Ishikawa (cell line): ENCODE data around the gene CCDC88A.

Experiments
- CEBPB ChIP-seq: IDR thresholded peaks from 2 replicates; pipeline ENCODE4 v1.6.1; 2012
- CREB1 ChIP-seq: IDR thresholded peaks from 2 replicates; pipeline ENCODE4 v1.6.1; 2012; ENCODE audit warnings: low read depth
- EGR1 ChIP-seq: IDR thresholded peaks from 2 replicates; pipeline ENCODE4 v1.6.1; 2012
- EP300 ChIP-seq: IDR thresholded peaks from 2 replicates; pipeline ENCODE4 v1.6.1; 2012; ENCODE audit warnings: borderline replicate concordance
- FOXM1 ChIP-seq: IDR thresholded peaks from 2 replicates; pipeline ENCODE4 v1.6.1; 2012; ENCODE audit warnings: low read depth, borderline replicate concordance
- NFIC ChIP-seq: IDR thresholded peaks from 2 replicates; pipeline ENCODE4 v1.6.1; 2012
- RAD21 ChIP-seq: IDR thresholded peaks from 2 replicates; pipeline ENCODE4 v1.6.1; 2012; ENCODE audit warnings: low read depth
- TAF1 ChIP-seq: IDR thresholded peaks from 2 replicates; pipeline ENCODE4 v1.6.1; 2012; ENCODE audit warnings: low read depth, mild to moderate bottlenecking
- TCF12 ChIP-seq: IDR thresholded peaks from 2 replicates; pipeline ENCODE4 v1.6.1; 2012; ENCODE audit warnings: low read depth
- TEAD4 ChIP-seq: IDR thresholded peaks from 2 replicates; pipeline ENCODE4 v1.6.1; 2012
- YY1 ChIP-seq: IDR thresholded peaks from 2 replicates; pipeline ENCODE4 v1.6.1; 2012; ENCODE audit warnings: low read depth
- ZBTB7A ChIP-seq: IDR thresholded peaks from 2 replicates; pipeline ENCODE4 v1.6.1; 2012; ENCODE audit warnings: low read depth
- TF ChIP-seq, protein P1 (sequence below): IDR thresholded peaks from 2 replicates; pipeline ENCODE4 v1.6.1; 2012
- TF ChIP-seq, protein P2 (sequence below): IDR thresholded peaks from 2 replicates; pipeline ENCODE4 v1.6.1; 2012; ENCODE audit warnings: low read depth, mild to moderate bottlenecking
- TF ChIP-seq, protein P3 (sequence below): IDR thresholded peaks from 2 replicates; pipeline ENCODE4 v1.6.1; 2012

CCDC88A gene

DNA sequence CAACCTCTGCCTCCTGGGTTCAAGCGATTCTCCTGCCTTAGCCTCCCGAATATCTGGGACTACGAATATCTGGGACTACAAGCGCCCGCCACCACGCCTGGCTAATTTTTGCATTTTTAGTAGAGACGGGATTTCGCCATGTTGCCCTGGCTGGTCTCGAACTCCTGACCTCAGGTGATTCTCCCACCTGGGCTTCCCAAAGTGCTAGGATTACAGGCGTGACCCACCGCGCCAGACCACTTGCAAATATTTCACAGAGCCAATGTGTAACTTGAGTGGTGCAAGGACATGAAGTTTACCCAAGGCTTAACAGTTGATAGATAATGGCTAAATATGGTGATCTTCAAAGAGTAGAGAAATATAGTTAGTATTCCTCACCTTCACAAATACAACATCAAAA, 136.6 kb downstream of the CCDC88A start:
- TF ChIP-seq RAD21 (no peak), CREB1 (no peak), EGR1 (no peak), CEBPB (no peak), YY1 (no peak), FOXM1 (no peak), EP300 (no peak), TCF12 (no peak), TEAD4 (no peak)
- TF ChIP-seq, protein P1, sequence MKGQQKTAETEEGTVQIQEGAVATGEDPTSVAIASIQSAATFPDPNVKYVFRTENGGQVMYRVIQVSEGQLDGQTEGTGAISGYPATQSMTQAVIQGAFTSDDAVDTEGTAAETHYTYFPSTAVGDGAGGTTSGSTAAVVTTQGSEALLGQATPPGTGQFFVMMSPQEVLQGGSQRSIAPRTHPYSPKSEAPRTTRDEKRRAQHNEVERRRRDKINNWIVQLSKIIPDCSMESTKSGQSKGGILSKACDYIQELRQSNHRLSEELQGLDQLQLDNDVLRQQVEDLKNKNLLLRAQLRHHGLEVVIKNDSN = no peak
- TF ChIP-seq, protein P2, sequence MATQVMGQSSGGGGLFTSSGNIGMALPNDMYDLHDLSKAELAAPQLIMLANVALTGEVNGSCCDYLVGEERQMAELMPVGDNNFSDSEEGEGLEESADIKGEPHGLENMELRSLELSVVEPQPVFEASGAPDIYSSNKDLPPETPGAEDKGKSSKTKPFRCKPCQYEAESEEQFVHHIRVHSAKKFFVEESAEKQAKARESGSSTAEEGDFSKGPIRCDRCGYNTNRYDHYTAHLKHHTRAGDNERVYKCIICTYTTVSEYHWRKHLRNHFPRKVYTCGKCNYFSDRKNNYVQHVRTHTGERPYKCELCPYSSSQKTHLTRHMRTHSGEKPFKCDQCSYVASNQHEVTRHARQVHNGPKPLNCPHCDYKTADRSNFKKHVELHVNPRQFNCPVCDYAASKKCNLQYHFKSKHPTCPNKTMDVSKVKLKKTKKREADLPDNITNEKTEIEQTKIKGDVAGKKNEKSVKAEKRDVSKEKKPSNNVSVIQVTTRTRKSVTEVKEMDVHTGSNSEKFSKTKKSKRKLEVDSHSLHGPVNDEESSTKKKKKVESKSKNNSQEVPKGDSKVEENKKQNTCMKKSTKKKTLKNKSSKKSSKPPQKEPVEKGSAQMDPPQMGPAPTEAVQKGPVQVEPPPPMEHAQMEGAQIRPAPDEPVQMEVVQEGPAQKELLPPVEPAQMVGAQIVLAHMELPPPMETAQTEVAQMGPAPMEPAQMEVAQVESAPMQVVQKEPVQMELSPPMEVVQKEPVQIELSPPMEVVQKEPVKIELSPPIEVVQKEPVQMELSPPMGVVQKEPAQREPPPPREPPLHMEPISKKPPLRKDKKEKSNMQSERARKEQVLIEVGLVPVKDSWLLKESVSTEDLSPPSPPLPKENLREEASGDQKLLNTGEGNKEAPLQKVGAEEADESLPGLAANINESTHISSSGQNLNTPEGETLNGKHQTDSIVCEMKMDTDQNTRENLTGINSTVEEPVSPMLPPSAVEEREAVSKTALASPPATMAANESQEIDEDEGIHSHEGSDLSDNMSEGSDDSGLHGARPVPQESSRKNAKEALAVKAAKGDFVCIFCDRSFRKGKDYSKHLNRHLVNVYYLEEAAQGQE = no peak

DNA sequence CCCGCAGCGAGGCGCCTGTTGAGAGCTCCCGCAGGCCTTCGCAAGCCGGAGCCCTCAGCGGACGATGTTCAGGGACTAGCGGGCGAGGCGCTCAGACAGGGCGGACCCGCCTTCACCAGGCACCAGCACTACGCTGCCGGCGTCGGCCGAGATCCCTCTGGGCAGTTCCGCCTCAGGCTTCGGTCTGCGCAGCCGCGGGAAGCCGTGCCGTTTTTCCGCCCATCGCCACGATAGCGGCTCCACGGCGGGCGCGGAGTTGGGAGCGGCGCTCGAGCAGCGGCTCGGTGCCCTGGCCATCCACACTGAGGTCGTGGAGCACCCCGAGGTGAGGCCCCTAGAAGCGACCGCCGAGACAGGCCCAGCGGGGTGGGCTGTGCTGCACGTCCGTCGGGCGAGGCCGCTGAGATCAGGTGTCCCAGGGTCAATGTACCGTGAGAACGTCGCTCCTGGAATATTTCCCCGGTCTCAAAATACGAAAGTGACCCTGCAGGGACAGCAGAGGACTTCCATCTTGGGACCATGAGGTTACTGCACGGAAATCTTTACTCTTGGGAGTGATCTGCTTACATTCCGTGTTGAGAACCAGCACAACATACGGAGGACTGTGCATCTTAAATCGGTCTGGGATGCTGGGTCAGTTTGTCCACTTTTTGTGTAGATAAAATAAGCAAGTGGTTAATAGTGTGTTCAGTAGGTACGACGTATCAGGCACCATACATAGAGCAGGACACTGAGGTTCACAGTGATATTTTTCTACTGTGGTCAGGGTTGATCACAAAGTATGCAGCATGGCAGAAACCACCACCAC, 137.3 kb downstream of the CCDC88A start:
- TF ChIP-seq TAF1 (peak; percentile 77), YY1 (peak; percentile 59)
- TF ChIP-seq, protein P2 = no peak
- TF ChIP-seq, protein P3, sequence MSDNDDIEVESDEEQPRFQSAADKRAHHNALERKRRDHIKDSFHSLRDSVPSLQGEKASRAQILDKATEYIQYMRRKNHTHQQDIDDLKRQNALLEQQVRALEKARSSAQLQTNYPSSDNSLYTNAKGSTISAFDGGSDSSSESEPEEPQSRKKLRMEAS = peak; percentile 93

DNA sequence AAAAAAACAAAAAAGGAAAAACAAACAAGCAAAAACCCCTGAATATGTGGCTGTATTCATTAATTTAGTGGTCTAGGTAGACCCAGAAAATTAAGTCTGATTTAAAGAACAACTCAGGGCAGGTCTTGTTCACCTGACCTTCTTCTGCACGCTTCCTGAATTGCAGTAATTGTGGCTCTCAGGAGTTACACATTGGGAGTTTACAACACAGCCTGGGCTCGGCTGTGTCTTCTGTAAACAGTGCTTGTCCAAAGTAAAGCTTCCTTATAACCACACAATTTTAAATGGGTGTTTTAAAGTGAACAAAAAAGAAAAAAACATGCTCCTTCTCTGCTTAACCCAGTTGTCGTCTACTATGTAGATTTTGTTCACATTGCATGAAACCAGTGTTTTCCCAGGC, 142.3 kb downstream of the CCDC88A start:
- no peak for TF ChIP-seq CREB1
- TF ChIP-seq EGR1 = no peak

DNA sequence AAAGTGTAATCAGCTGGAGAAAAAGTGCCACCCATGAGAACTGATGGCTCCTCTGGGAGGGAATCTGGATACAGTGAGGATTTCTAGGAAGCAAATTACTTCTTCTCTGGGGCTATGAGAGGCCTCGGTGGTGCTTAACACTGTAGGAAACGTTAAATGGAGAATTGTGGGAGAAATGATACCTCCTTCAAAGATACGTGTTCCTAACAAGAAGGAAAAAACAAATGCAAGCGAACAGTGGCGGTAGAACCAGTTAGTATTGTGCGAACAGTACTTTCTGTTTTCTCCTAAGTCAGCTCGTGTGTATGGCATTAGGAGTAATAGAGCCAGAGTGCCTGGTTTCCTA, 150.0 kb downstream of the CCDC88A start:
- TF ChIP-seq CEBPB = no peak
- no peak for TF ChIP-seq YY1
- no peak for TF ChIP-seq TCF12
- no peak for TF ChIP-seq EP300
- TF ChIP-seq, protein P1 = no peak
- TF ChIP-seq TEAD4 = no peak
- TF ChIP-seq NFIC = no peak
- no peak for TF ChIP-seq RAD21

DNA sequence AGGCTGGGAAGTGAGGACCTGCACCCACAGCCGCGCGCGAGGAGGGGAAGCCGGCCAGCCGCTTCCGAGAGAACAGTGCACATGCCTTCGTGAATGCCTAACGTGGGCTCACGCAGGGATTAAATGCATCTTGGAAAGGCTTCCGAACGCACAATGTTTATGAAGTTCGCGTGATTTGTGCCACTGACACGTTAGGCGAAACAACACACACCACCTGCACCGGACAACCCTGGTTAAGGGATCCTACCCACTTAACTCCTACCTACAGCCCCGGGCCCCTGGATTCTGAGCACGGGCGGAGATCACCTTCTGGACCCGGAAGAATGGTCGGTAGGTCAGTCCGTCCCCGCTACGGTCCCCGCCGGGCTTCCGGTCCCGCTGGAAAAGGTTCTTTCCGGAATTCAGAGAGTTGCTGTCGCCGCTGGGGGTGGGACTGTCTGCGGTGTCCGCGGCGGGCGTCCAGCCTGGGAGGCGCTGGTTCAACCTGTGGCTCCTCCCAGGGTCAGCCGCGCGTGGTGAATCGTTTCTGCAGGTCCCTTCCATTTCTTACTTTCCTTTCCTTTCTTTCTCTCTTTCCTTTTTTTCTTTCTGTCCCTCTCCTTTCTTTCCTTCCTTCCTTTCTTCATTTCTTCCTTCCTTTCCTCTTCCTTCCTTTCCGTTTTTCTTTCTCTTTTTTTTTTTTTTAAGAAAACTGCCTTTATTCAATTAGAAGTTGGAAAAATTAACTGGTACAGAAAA, 150.6 kb downstream of the CCDC88A start, which contains the start of gene MTIF2:
Gene MTIF2 (minus strand): TSS at position 325 of the 738 bp plus-strand sequence. CDS start 5,373 bp downstream, outside the sequence.
- TF ChIP-seq EGR1 (no peak), CREB1 (no peak), TCF12 (peak; percentile 76; the same call in 1 of the 2 replicates), FOXM1 (no peak; the same call in 1 of the 2 replicates), YY1 (peak; percentile 82), TEAD4 (peak; percentile 64), NFIC (no peak; the same call in none of the 2 replicates), RAD21 (peak; percentile 19; the same call in 1 of the 2 replicates), CEBPB (peak; percentile 26; the same call in 1 of the 2 replicates), EP300 (peak; percentile 48; the same call in 1 of the 2 replicates), ZBTB7A (no peak), TAF1 (peak; percentile 94)
- TF ChIP-seq, protein P1 = peak; percentile 64
- TF ChIP-seq, protein P3 = peak; percentile 89
- TF ChIP-seq, protein P2 = no peak
